ENCODE data around the gene HES6. TPM values are rescaled to one million over a fixed set of nuclear protein-coding genes. Genes with fewer than 3 reads are reported as not detected.

HES6 gene
- total and polyA plus RNA-seq, 10 of the 15 experiments (the other 5 are each of a cell fraction or from before 2014, with no cell fraction given): 0.11 to 1.7 (median 0.83) TPM

DNA sequence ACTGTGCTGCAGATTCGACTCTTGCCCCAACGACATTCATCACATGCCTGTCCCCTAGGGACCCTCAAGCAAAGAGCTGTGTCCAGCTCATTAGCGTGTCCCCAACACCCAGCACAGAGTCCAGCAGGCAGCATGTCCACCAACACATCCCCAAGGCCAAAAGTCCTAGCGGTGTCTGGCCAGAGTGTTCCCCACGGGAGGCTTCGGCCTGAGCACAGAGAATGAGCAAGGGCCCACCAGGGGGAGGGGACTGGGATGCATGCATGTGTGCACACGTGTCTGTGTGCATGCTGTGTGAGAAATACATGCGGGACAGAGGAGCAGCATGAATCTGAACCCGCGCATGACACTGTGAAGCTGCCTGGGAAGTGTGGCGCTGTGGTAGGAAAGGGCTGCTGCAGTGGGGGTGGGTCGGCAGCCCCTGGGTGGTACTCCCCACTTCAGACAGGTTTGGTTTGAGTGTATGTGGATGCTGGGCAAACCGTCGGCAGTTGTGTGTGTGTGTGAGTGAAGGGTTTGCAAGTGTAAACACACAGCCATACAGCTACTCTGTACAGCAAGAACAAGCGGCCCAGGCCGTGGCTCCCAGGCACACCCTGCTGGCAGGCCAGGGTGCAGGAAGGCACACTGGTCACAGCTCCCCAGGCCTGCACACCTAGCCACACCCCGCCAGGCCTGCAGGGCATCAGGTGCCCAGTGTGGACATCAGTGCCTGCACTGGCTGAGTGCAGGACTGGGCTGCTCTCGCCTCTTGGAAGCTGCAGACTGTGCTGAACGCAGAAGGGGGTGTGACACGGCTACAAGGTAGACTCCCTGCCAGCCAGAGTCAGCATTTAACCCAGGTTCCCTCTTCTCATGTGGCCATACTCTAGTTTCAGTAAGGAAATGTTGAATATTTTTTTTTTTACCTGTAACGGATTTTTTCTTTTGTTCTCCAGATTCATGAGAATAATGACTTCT, 19.5 kb upstream of the HES6 start:
- 87% methylated on average over 21 of the region's 21 CpGs for WGBS (ENCODE audit: insufficient coverage, insufficient replicate concordance, low lambda C conversion rate, missing lambda C conversion rate)
- FAIRE-seq (no peak), DNase-seq (ENCODE audit: low read depth, low spot score) (no peak), ATAC-seq (no peak)
- no peak overlapping the region for H3K4me3 ChIP-seq
- BruUV-seq (replicated peaks): no TSS peak
- intact Hi-C loops (cut with micrococcal nuclease; ENCODE audit: unreplicated experiment) (loop anchor here (5.0 kb wide), 1 partner anchor 402 kb away; the partner anchor contains the start of gene RAMP1), in situ Hi-C loops (cut with MboI) (loop anchor here (5.0 kb wide), 1 partner anchor 402 kb away; the partner anchor contains the start of gene RAMP1)
- H3K27ac ChIP-seq (ENCODE audit: control insufficient read depth, insufficient read depth): no peak overlapping the region
- H3K9ac ChIP-seq (ENCODE audit: control insufficient read depth, insufficient read depth, low read length): no peak overlapping the region
- H3K79me2 ChIP-seq (ENCODE audit: control insufficient read depth, insufficient read depth, low read length): no peaks in the 10 kb centered on the region
- no peak for TF ChIP-seq MEF2B (IDR thresholded peaks at IDR 0.05; ENCODE audit: partially characterized antibody, poor library complexity, severe bottlenecking)
- TF ChIP-seq, protein P1, sequence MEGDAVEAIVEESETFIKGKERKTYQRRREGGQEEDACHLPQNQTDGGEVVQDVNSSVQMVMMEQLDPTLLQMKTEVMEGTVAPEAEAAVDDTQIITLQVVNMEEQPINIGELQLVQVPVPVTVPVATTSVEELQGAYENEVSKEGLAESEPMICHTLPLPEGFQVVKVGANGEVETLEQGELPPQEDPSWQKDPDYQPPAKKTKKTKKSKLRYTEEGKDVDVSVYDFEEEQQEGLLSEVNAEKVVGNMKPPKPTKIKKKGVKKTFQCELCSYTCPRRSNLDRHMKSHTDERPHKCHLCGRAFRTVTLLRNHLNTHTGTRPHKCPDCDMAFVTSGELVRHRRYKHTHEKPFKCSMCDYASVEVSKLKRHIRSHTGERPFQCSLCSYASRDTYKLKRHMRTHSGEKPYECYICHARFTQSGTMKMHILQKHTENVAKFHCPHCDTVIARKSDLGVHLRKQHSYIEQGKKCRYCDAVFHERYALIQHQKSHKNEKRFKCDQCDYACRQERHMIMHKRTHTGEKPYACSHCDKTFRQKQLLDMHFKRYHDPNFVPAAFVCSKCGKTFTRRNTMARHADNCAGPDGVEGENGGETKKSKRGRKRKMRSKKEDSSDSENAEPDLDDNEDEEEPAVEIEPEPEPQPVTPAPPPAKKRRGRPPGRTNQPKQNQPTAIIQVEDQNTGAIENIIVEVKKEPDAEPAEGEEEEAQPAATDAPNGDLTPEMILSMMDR (IDR thresholded peaks at IDR 0.05 in 2 of 3, conservative IDR thresholded peaks at IDR 0.05 in 1 of 3; ENCODE audit: control insufficient read depth in 2 of 3, extremely low read depth in 1 of 3, insufficient read depth in 1 of 3, low read depth in 3 of 3, low read length in 3 of 3): peak in 2 of 3 experiments; percentile 15 to 19; a peak in 1 of 6 replicates
- TF ChIP-seq HDGF (IDR thresholded peaks at IDR 0.05): no peak
- H3K27me3 ChIP-seq (replicated peaks in 1 of 2; ENCODE audit: control insufficient read depth in 2 of 2, insufficient read depth in 2 of 2, low read length in 1 of 2): no peaks in the 10 kb centered on the region
- H3K36me3 ChIP-seq (ENCODE audit: control insufficient read depth in 2 of 2, insufficient read depth in 2 of 2, low read length in 1 of 2): peaks cover 11 to 23% of the 10 kb centered on the region in 2 experiments
- H3K9me3 ChIP-seq (replicated peaks; ENCODE audit: control insufficient read depth, insufficient read depth, low read length): no peaks in the 10 kb centered on the region
- SMC1A ChIA-PET (ENCODE audit: uncharacterized antibody, unreplicated experiment): interaction anchor here (1.5 kb wide), 1 partner anchor 291 kb away, joined by 3 read pairs; no protein-coding TSS in a partner anchor
- H3K4me1 ChIP-seq (ENCODE audit: control insufficient read depth, insufficient read depth, low read length): no peaks in the 10 kb centered on the region
- H2AFZ ChIP-seq (ENCODE audit: control insufficient read depth, low read depth, low read length): no peak overlapping the region
- no peaks in the 10 kb centered on the region for H4K20me1 ChIP-seq (ENCODE audit: control insufficient read depth, insufficient read depth)
- RAD21 ChIA-PET (ENCODE audit: unreplicated experiment): interaction anchor here (1.1 to 1.3 kb wide), 2 partner anchors 151 to 226 kb away, joined by 3 read pairs; no protein-coding TSS in a partner anchor
- H3K4me2 ChIP-seq (ENCODE audit: control insufficient read depth, insufficient read depth): no peak overlapping the region
- CTCF ChIA-PET: interaction anchor here (0.7 to 0.8 kb wide), 2 partner anchors 87 to 401 kb away, joined by 3 read pairs; no protein-coding TSS in a partner anchor
- POLR2A ChIA-PET: no interaction called here

Data from GM12878 (cell line).